K562 (cell line): Measurements from ENCODE around the gene AP1AR. TPM values are rescaled to one million over a fixed set of nuclear protein-coding genes. Genes with fewer than 3 reads are reported as not detected.

Experiments used
- ATAC-seq: fragments of 200-7000 bp; cut with Tn5 transposase; 3 replicates; pipeline ENCODE4 v1.9.1; 2020; ENCODE audit warnings: moderate library complexity
- BruUV-seq: library from RNA; stranded (reverse); fragments of 400-500 nt; replicated peaks from 2 replicates; lab custom pipeline; 2021; lab: Mats Ljungman, UMichigan
- CTCF ChIA-PET: fragments of 300-600 bp; formaldehyde crosslinking; extraction: SDS; loops from one replicate; lab custom pipeline; 2021; ENCODE audit warnings: low intra/inter-chr PET ratio; lab: Yijun Ruan, JAX
- POLR2A ChIA-PET: fragments of 300-600, 350-650 bp; sonication (Branson Sonifier 250); formaldehyde crosslinking; extraction: SDS; loops from one replicate; lab custom pipeline; 2021; ENCODE audit warnings: antibody characterized with exemption, inconsistent platforms; lab: Yijun Ruan, JAX
- DNase-seq, 4 experiments: peaks; one replicate each; pipeline versions ENCODE4 v3.0.0 to v3.0.0-alpha.2; 2011 to 2018; ENCODE audit warnings: low spot score in 3 of 4, mixed read lengths in 3 of 4; ENCODE audit errors: extremely low read depth in 1 of 4
- FAIRE-seq: peaks from 2 replicates; lab custom pipeline; 2011; peaks lifted over from hg19 to GRCh38; lab: Jason Lieb, UNC
- H2AFZ ChIP-seq: 2 replicates; pipeline ENCODE4 v1.6.0; 2011; ENCODE audit warnings: low read depth, low read length, control low read depth, inconsistent platforms
- H3K27ac ChIP-seq: fragments of 200-600 bp; 3 replicates; pipeline ENCODE4 v1.8.0; 2011; ENCODE audit warnings: low read depth, mild to moderate bottlenecking, control low read depth, inconsistent platforms, low read length, moderate library complexity, mixed read lengths; ENCODE audit errors: extremely low read depth
- H3K27me3 ChIP-seq, 2 experiments: fragments of 300-600 bp in 1 of 2; 2 replicates in 1 of 2; 3 replicates in 1 of 2; pipeline versions ENCODE4 v1.6.0 to v1.8.0; 2011; ENCODE audit warnings: inconsistent platforms in 2 of 2, low read length in 2 of 2, mild to moderate bottlenecking in 1 of 2, mixed read lengths in 1 of 2, moderate library complexity in 1 of 2; ENCODE audit not compliant: control insufficient read depth in 2 of 2, insufficient read depth in 2 of 2
- H3K36me3 ChIP-seq: fragments of 300-600 bp; 3 replicates; pipeline ENCODE4 v1.8.0; 2011; ENCODE audit warnings: mild to moderate bottlenecking, low read length, inconsistent platforms; ENCODE audit not compliant: control insufficient read depth, insufficient read depth
- H3K4me1 ChIP-seq, 2 experiments: fragments of 200-600 bp in 1 of 2; replicated peaks in 1 of 2; 2 replicates in 1 of 2; 3 replicates in 1 of 2; pipeline versions ENCODE4 v1.5.1 to v1.8.0; 2011; ENCODE audit warnings: inconsistent platforms in 2 of 2, low read length in 2 of 2, mild to moderate bottlenecking in 1 of 2, mixed read lengths in 1 of 2, moderate library complexity in 1 of 2; ENCODE audit not compliant: control insufficient read depth in 2 of 2, insufficient read depth in 2 of 2
- H3K4me2 ChIP-seq: 2 replicates; pipeline ENCODE4 v1.6.1; 2011; ENCODE audit warnings: low read length, control low read depth, inconsistent platforms, mixed read lengths; ENCODE audit not compliant: insufficient read depth
- H3K4me3 ChIP-seq: fragments of 200-600 bp; sonication (generic), shearing (Covaris generic); 2 replicates; pipeline ENCODE4 v1.5.1; 2016; ENCODE audit warnings: control low read depth, inconsistent platforms
- H3K79me2 ChIP-seq: fragments of 200-600 bp; 3 replicates; pipeline ENCODE4 v1.8.0; 2011; ENCODE audit warnings: low read length, inconsistent platforms; ENCODE audit not compliant: control insufficient read depth, insufficient read depth
- H3K9ac ChIP-seq, 2 experiments: 2 replicates each; pipeline versions ENCODE4 v1.6.0 to v1.6.1; 2011; ENCODE audit warnings: low read depth in 2 of 2, low read length in 2 of 2, control low read depth in 1 of 2, inconsistent platforms in 1 of 2, mild to moderate bottlenecking in 1 of 2, mixed read lengths in 1 of 2; ENCODE audit not compliant: insufficient read depth in 1 of 2
- H3K9me1 ChIP-seq: one replicate; pipeline ENCODE4 v1.6.0; 2011; ENCODE audit warnings: inconsistent platforms, mild to moderate bottlenecking, low read length, moderate library complexity; ENCODE audit not compliant: control insufficient read depth, insufficient read depth
- H3K9me3 ChIP-seq: replicated peaks from 2 replicates; pipeline ENCODE4 v1.5.1; 2011; ENCODE audit warnings: low read depth, low read length, inconsistent platforms; ENCODE audit not compliant: control insufficient read depth, insufficient read depth
- H4K20me1 ChIP-seq: replicated peaks from 2 replicates; pipeline ENCODE4 v1.6.1; 2011; ENCODE audit warnings: low read length, inconsistent platforms, mixed read lengths; ENCODE audit not compliant: control insufficient read depth, insufficient read depth
- CEBPG ChIP-seq, 3 experiments: fragments of 200-800 bp in 1 of 3; sonication (Bioruptor generic) in 1 of 3; sonication (generic) in 1 of 3; formaldehyde crosslinking in 1 of 3; IDR thresholded peaks in 2 of 3; conservative IDR thresholded peaks in 1 of 3; 2 replicates each; pipeline versions ENCODE4 v1.6.1 to v1.8.0; 2016 to 2022; ENCODE audit warnings: missing compliant biosample characterization in 2 of 3, missing genetic modification characterization in 2 of 3, mild to moderate bottlenecking in 1 of 3, missing genetic modification reagents in 1 of 3
- ERF ChIP-seq: fragments of 450-650 bp; formaldehyde crosslinking; IDR thresholded peaks from 2 replicates; pipeline ENCODE4 v1.4.0; 2020; ENCODE audit warnings: mild to moderate bottlenecking, mixed read lengths
- FOS ChIP-seq: IDR thresholded peaks from 3 replicates; pipeline ENCODE4 v1.6.1; 2011; ENCODE audit not compliant: insufficient read length; ENCODE audit errors: extremely low read depth
- KDM2B ChIP-seq: fragments of 250-450 bp; sonication (Bioruptor Pico); IDR thresholded peaks from 2 replicates; pipeline ENCODE4 v1.8.0; 2021; ENCODE audit warnings: mild to moderate bottlenecking, moderate library complexity
- KLF1 ChIP-seq: fragments of 450-650 bp; IDR thresholded peaks from 2 replicates; pipeline ENCODE4 v1.6.1; 2016; ENCODE audit warnings: missing genetic modification characterization, missing compliant biosample characterization
- MBD2 ChIP-seq: sonication (generic); IDR thresholded peaks from 2 replicates; pipeline ENCODE4 v1.6.1; 2016; ENCODE audit warnings: low read depth, borderline replicate concordance
- MEIS2 ChIP-seq: fragments of 450-650 bp; IDR thresholded peaks from 2 replicates; pipeline ENCODE4 v1.6.1; 2014; ENCODE audit warnings: mild to moderate bottlenecking; ENCODE audit not compliant: partially characterized antibody
- NFRKB ChIP-seq: fragments of 450-650 bp; IDR thresholded peaks from 2 replicates; pipeline ENCODE4 v1.6.1; 2016; ENCODE audit warnings: low read depth
- RBM39 ChIP-seq: fragments of 200-400 bp; formaldehyde crosslinking; optimal IDR thresholded peaks from 2 replicates; pipeline ENCODE3; 2018; ENCODE audit warnings: low read depth, low read length
- TRIM24 ChIP-seq, 2 experiments: fragments of 450-650 bp; IDR thresholded peaks; 2 replicates each; pipeline ENCODE4 v1.6.1; 2016
- ZFP1 ChIP-seq: fragments of 450-650 bp; formaldehyde crosslinking; IDR thresholded peaks from 2 replicates; pipeline ENCODE4 v1.4.0; 2020; ENCODE audit warnings: mild to moderate bottlenecking, mixed read lengths
- ZNF445 ChIP-seq: fragments of 250-450 bp; sonication (Bioruptor Pico); IDR thresholded peaks from 2 replicates; pipeline ENCODE4 v1.4.0; 2020; ENCODE audit warnings: low read depth, mild to moderate bottlenecking, moderate library complexity
- ZNF780A ChIP-seq: fragments of 250-450 bp; sonication (Bioruptor Pico); IDR thresholded peaks from 2 replicates; pipeline ENCODE4 v1.5.0; 2021; ENCODE audit warnings: mild to moderate bottlenecking
- WGBS: fragments of 100-300 bp; shearing (Covaris generic); methylation state at CpG from one replicate; pipeline ENCODE4 v1.1.6; 2016; ENCODE audit warnings: low coverage, mixed read lengths; ENCODE audit not compliant: insufficient coverage; ENCODE audit errors: missing lambda C conversion rate; 5-methylcytosine and 5-hydroxymethylcytosine counted together
- in situ Hi-C: fragments of 300-500 bp; cut with MboI; formaldehyde crosslinking; loops from 4 replicates; pipeline ENCODE4 v1.15.0; 2018; ENCODE audit warnings: inconsistent platforms, mixed read lengths
- intact Hi-C: fragments of 100-400 bp; cut with micrococcal nuclease; formaldehyde crosslinking; loops from 2 replicates; pipeline ENCODE4 v1.14.2; 2022
- polyA plus RNA-seq, 8 experiments: library from polyadenylated mRNA; depleted of rRNA in 4 of 8; stranded (reverse) in 5 of 8; unstranded in 3 of 8; fragments of >200 nt; fragmentation: Nextera tagmentation in 2 of 8; fragmentation: Illumina TruSeq in 1 of 8; extraction: Ambion mirVana in 2 of 8; extraction: Trizol in 1 of 8; gene quantifications; 2 replicates each; pipeline versions ENCODE4 v1.2.1 to v1.2.3, GENCODE V29; 2011 to 2014; ENCODE audit warnings: inconsistent platforms in 1 of 8, missing spikeins in 1 of 8
- total RNA-seq, 7 experiments: library from RNA; depleted of rRNA in 6 of 7; stranded (reverse); fragments of >200 nt in 6 of 7; fragmentation: Illumina TruSeq in 2 of 7; extraction: Trizol in 2 of 7; gene quantifications; 2 replicates each; pipeline versions ENCODE4 v1.2.1 to v1.2.3, GENCODE V29; 2011 to 2021; ENCODE audit warnings: low replicate concordance in 1 of 7
- TF ChIP-seq, protein P1 (sequence below), 2 experiments: fragments of 450-650 bp in 1 of 2; sonication (generic) in 1 of 2; formaldehyde crosslinking in 1 of 2; IDR thresholded peaks in 1 of 2; conservative IDR thresholded peaks in 1 of 2; 2 replicates each; pipeline versions ENCODE4 v1.6.1 to v1.8.1; 2016 to 2023; ENCODE audit warnings: mild to moderate bottlenecking in 2 of 2, moderate library complexity in 2 of 2, inconsistent platforms in 1 of 2, missing genetic modification reagents in 1 of 2
- TF ChIP-seq, protein P2 (sequence below), 2 experiments: IDR thresholded peaks in 1 of 2; conservative IDR thresholded peaks in 1 of 2; 2 replicates each; pipeline ENCODE4 v1.6.1; 2016; ENCODE audit warnings: low read depth in 2 of 2, mild to moderate bottlenecking in 1 of 2, missing compliant biosample characterization in 1 of 2, missing genetic modification characterization in 1 of 2, moderate library complexity in 1 of 2
- TF ChIP-seq, protein P3 (sequence below), 3 experiments: IDR thresholded peaks in 2 of 3; conservative IDR thresholded peaks in 1 of 3; 2 replicates each; pipeline ENCODE4 v1.5.1; 2011 to 2012; ENCODE audit warnings: low read length in 3 of 3, mild to moderate bottlenecking in 3 of 3, control low read depth in 2 of 3, improper control_type of control experiment in 1 of 3, inconsistent platforms in 1 of 3, low read depth in 1 of 3, mixed read lengths in 1 of 3, moderate library complexity in 1 of 3; ENCODE audit not compliant: insufficient read depth in 2 of 3

The AP1AR gene
- total and polyA plus RNA-seq, 9 of the 15 experiments (the other 6 are each of a cell fraction or from before 2014, with no cell fraction given), result 2.6 to 20.7 (median 12.2) TPM

DNA sequence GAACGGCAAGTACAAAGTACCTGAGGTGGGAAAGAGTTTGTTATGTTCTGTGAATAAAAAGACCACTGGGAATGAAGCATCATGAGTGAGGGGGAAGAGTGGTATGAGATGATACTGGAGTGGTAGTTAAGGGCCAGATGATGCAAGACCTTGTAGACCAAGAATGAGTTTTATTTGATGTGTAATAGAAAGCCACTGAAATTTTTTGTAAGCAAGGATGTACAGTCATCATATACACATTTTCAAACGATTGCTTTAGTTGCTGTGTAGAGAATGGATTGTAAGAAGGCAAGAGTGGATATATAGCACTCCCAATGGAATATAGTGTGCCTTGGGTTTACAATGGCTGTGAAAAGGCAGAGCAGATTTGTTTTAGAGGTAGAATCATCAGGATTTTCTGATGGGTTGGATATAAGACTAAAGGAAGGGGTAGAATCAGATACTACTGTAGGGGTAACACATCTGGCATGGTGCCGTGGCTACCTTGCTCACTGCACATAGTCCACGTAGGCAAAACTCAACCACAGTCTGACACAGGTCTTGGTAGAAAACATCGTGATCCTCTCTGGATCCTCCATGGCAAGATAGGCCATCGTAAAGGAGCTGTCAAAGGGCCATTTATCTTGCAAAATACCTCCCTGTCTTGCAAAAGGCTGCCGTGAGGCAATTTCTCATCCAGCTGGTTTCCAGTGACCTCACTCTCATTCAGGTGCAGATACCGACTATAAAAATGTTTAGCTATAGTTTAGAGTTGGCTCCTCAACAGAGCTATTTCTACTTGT lies 39.2 kb downstream of the AP1AR start:
- no peak overlapping the region for H3K4me2 ChIP-seq
- in situ Hi-C loops (no loop called here), intact Hi-C loops (no loop called here)
- ChIA-PET POLR2A (no interaction called here), CTCF (no interaction called here)
- ATAC-seq (peak; percentile 39), DNase-seq (no peak), FAIRE-seq (no peak)
- BruUV-seq, result no TSS peak
- H3K79me2 ChIP-seq, result no peaks in the 10 kb centered on the region
- no peaks in the 10 kb centered on the region for H4K20me1 ChIP-seq
- no peak overlapping the region for H3K4me3 ChIP-seq
- H2AFZ ChIP-seq, result no peak overlapping the region
- no peak overlapping the region for H3K9ac ChIP-seq
- H3K4me1 ChIP-seq, result no peaks in the 10 kb centered on the region
- no peaks in the 10 kb centered on the region for H3K9me1 ChIP-seq
- WGBS, result 64% methylated on average over 8 of the region's 8 CpGs
- peaks cover 16% of the 10 kb centered on the region for H3K36me3 ChIP-seq
- H3K27ac ChIP-seq, result no peak overlapping the region
- no peaks in the 10 kb centered on the region for H3K27me3 ChIP-seq
- H3K9me3 ChIP-seq, result no peaks in the 10 kb centered on the region
- TF ChIP-seq RBM39 (no peak), ERF (CRISPR knock-in tag) (no peak), FOS (no peak), NFRKB (no peak), TRIM24 (IDR thresholded peaks at IDR 0.05) (peak; percentile 10 to 25; a peak in 2 of 4 replicates), KLF1 (tag) (no peak), CEBPG (CRISPR knock-in tag; IDR thresholded peaks at IDR 0.05) (no peak), CEBPG (tag; conservative IDR thresholded peaks at IDR 0.05 in 1 of 2, IDR thresholded peaks at IDR 0.05 in 1 of 2) (peak in 1 of 2 experiments; percentile 88; a peak in 2 of 4 replicates), MEIS2 (peak; percentile 36), KDM2B (CRISPR knock-in tag) (no peak), ZNF445 (CRISPR knock-in tag) (no peak), ZFP1 (CRISPR knock-in tag) (no peak), MBD2 (no peak), ZNF780A (CRISPR knock-in tag) (no peak)
- TF ChIP-seq, protein P1, sequence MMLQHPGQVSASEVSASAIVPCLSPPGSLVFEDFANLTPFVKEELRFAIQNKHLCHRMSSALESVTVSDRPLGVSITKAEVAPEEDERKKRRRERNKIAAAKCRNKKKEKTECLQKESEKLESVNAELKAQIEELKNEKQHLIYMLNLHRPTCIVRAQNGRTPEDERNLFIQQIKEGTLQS (IDR thresholded peaks at IDR 0.05), result peak; percentile 72
- TF ChIP-seq, protein P1 (CRISPR knock-in tag; conservative IDR thresholded peaks at IDR 0.05), result no peak
- TF ChIP-seq, protein P2, sequence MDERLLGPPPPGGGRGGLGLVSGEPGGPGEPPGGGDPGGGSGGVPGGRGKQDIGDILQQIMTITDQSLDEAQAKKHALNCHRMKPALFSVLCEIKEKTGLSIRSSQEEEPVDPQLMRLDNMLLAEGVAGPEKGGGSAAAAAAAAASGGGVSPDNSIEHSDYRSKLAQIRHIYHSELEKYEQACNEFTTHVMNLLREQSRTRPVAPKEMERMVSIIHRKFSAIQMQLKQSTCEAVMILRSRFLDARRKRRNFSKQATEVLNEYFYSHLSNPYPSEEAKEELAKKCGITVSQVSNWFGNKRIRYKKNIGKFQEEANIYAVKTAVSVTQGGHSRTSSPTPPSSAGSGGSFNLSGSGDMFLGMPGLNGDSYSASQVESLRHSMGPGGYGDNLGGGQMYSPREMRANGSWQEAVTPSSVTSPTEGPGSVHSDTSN (CRISPR knock-in tag; IDR thresholded peaks at IDR 0.05; ENCODE audit: low read depth), result no peak
- TF ChIP-seq, protein P2 (tag; conservative IDR thresholded peaks at IDR 0.05; ENCODE audit: low read depth), result peak; percentile 32; the same call in 1 of the 2 replicates
- TF ChIP-seq, protein P3, sequence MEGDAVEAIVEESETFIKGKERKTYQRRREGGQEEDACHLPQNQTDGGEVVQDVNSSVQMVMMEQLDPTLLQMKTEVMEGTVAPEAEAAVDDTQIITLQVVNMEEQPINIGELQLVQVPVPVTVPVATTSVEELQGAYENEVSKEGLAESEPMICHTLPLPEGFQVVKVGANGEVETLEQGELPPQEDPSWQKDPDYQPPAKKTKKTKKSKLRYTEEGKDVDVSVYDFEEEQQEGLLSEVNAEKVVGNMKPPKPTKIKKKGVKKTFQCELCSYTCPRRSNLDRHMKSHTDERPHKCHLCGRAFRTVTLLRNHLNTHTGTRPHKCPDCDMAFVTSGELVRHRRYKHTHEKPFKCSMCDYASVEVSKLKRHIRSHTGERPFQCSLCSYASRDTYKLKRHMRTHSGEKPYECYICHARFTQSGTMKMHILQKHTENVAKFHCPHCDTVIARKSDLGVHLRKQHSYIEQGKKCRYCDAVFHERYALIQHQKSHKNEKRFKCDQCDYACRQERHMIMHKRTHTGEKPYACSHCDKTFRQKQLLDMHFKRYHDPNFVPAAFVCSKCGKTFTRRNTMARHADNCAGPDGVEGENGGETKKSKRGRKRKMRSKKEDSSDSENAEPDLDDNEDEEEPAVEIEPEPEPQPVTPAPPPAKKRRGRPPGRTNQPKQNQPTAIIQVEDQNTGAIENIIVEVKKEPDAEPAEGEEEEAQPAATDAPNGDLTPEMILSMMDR (IDR thresholded peaks at IDR 0.05 in 2 of 3, conservative IDR thresholded peaks at IDR 0.05 in 1 of 3; ENCODE audit: insufficient read depth in 2 of 3, low read depth in 1 of 3, low read length in 3 of 3), result no peak
